ENCODE data around the gene FOXP3.

FOXP3 gene

DNA sequence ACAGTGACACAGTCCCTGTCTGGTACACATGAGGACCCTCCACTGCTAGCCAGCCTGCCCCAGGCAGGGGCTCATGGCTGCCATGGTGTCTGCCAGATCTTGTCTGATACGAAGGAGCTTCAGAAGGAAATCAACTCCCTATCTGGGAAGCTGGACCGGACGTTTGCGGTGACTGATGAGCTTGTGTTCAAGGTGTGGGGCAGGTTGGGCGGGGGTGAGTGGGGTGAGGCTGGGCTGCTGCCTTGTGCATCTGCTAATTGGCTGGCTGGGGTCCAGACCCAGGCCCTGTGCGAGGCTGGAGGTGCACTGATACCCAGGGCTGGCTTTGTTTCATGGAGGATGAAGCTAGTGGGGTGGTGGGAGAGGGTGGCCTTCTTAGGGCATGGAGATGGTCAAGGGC is 15.4 kb downstream of the FOXP3 start:
- DNase-seq, result no peak

DNA sequence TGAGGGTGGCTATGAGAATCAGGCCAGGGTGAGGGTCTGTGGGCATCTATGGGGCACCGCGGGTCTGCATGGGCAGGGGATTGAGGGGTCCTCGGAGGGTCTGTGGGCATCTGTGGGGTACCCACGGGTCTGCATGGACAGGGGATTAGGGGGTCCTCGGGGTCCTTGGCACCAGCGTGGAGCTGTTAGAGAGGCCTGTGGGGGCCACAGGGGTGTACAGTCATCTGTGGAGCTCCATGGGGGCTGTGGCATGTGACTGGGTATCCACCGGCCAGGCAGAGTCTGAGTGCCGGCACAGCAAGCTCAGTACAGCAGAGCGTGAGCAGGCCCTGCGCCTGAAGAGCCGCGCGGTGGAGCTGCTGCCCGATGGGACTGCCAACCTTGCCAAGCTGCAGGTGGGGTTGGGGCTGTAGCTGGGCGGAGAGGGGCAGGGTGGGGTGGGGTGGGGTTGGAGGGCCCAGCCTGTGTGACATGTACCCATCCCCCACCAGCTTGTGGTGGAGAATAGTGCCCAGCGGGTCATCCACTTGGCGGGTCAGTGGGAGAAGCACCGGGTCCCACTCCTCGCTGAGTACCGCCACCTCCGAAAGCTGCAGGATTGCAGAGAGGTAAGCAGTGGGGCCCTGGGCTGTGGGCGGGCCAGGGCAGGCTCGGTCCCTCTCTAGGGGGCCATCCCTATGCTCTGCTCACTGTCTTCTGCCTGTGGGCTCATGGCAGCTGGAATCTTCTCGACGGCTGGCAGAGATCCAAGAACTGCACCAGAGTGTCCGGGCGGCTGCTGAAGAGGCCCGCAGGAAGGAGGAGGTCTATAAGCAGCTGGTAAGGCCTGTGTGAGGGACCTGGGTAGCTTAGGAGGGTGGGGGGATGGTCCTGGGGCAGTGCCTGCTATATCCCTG is 16.3 kb downstream of the FOXP3 start:
- no peak for DNase-seq

DNA sequence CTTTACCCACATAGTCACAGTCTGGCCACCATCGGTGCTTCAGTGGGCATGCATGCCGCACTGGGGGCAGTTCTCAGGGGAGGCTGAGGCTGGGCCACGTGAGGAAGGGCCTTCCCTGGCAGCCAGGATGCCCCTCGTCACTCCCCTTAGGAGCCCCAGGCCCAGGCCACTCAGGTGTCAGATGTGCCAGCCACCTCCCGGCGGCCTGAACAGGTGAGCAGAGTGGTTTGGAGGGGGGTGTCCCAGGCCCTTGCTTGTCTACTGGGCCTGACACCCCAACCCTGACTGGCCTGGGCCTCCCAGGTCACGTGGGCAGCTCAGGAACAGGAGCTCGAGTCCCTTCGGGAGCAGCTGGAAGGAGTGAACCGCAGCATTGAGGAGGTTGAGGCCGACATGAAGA is 17.2 kb downstream of the FOXP3 start:
- no peak for DNase-seq

DNA sequence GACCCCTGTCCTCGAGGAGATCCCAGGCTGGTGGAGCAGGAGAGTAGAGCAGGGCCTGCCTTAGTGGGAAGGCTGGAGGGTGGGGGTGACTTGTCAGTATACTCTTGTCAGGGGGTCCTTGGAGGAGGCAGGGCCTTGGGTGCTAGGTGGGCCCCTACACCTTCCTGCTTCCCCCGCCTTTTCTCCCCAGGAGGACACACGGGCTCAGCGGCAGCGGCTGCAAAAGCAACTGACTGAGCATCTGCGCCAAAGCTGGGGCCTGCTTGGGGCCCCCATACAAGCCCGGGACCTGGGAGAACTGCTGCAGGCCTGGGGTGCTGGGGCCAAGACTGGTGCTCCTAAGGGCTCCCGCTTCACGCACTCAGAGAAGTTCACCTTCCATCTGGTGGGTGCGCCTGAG is 18.0 kb downstream of the FOXP3 start:
- no peak for DNase-seq

DNA sequence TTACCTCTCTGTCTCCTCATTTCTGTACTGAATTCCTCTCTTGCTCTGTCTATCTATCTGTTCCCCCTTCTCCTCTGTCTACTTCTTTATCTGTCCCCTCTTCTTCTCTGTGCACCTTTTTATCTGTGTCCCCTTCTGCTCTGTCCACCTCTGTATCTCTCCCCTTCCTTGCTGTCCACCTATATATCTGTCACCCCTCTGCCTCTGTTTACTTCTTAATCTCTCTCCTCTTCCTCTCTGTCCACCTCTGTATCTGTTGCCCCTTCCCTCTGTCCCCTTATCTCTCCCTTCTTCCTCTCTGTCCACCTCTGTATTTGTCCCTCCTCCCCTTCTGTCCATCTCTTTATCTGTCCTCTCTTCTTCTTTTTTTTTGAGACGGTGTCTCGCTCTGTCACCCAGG is 20.3 kb downstream of the FOXP3 start:
- DNase-seq, result no peak

DNA sequence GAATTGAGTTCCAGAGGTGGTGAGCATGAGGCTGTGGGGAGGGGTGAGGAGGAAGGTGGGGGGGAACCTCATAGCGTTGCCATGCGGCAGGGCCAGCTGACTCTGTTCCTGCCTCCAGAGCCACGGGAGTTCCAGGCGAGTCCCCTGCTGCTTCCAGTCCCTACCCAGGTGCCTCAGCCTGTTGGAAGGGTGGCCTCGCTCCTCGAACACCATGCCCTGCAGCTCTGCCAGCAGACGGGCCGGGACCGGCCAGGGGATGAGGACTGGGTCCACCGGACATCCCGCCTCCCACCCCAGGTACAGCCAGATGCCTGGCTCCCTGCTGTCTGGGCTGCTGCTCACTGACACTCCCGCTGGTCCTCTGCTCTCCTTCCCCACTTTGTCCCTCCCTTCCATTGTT is 21.3 kb downstream of the FOXP3 start:
- DNase-seq, result no peak

DNA sequence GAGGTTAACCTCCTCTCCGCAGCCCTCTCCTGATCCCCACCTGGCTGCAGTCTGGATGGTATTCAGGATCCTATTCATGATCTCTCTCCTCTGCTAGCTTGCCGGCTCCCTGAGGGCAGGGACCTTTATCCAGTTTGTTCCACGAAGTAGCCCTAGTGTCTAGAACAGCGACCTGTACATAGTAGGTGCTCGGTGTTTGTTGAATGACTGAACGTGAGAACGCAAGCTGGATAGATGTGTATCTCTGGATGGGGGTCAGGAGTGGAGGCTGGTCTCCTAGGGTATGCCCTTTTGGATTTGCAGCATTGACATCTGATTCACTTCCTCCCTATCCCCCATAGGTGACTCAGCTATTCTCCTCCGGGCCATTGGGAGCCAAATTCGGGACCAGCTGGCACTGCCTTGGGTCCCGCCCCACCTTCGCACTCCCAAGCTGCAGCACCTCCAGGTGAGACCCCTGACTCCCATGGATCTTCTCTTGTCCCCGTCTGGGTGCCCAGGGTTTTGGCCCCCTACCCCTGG is 21.9 kb downstream of the FOXP3 start:
- no peak for DNase-seq

DNA sequence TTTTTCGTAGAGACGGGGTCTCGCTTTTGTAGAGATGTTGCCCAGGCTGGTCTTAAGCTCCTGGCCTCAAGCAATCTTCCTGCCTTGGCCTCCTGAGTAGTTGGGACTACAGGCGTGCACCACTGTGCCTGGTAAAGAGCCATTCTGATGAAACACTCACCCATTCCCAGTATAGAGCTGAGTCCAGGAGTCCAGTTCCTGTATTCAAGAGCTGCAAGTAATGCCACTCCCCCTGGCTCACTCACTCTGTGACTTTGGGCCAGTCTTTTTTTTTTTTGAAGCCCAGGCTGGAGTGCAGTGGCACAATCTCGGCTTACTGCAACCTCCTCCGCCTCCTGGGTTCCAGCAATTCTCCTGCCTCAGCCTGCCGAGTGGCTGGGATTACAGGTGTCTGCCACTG is 25.8 kb downstream of the FOXP3 start:
- no peak for DNase-seq

DNA sequence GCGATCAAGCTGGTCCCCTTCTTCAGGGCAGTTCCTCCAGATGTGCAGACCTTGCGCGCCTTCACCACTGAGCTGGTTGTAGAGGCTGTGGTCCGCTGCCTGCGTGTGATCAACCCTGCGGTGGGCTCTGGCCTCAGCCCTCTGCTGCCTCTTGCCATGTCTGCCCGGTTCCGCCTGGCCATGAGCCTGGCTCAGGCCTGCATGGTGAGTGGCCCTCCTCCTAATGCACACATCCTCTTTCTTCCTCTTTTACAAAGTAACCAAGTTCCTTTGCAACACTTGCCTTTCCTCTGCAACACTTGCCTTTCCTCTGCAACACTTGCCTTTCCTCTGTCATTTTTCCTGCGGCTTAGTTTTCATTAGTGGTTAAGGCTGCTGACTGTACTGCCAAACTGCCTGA is 27.4 kb downstream of the FOXP3 start:
- DNase-seq, result no peak

DNA sequence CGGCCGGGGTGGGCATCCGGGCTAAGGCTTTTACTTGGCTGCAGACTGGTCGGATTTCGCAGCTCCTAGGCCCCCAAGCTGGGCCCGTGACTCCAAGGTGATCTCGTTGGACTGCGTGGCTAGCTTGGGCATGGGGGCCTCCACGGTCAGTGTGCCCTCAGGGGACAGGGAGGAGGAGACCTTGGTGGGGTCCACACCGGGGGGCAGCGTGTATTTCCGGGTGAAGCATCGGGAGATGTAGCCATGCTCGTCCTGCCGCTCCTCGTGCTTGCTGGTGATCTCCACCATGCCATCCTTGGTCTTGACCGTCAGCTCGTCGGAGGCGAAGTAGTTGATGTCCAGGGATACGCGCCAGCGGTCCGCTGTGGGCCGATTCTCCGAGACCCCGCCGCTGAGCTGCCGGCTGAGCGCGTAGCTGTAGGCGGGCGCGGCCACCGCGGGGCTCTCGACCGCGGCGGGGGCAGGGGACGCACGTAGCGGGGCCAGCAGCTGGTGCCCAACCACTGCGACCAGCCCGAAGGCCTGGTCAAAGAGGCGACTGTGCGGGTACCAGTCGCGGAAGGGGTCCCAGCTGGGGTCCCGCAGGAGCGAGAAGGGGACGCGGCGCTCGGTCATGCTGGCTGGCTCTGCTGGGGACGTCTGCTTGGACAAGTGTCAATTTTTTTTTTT is 30.5 kb downstream of the FOXP3 start:
- DNase-seq, result no peak

DNA sequence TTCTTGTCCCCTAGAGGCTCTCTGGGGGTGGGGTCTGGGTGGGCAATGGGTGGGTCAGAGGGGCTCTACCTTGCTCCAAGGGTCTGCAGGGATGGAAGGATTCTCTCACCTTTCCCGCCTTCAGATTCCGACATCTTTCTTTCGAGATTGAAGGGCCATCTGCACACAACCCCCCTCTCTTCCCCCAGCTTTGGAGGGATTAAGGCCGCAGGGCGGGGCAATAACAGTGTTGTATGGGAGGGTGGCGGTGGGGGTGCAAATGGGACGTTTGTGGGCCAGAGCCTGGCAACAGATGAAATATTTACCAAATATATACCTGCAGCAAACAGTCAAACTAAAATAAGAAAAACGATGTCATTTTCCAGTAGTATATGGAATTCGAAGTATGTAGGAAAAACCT is 31.3 kb downstream of the FOXP3 start, which contains the start of gene CACNA1F:
TSS of gene CACNA1F (minus strand) at position 165 of the 400 bp plus-strand sequence. CDS start at position 134, 31 bp downstream.
- no peak for DNase-seq

DNA sequence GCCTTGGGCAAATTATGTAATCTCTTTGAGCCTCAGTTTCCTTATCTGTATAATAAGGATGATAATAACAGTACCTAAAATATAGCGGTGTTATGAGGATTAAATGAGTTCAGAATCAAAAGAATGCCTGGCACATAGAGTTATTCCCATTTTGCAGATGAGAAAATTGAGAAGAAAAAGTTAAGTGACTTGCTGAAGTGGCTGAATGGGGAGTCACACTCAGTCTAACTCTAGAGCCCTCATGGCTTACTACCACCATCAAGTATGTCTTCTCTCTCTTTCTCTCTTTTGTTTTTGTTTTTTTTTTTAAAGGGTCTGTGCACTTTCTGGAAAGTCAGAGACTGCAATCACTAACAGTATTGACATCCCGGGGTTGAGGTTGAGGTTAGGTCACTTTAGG is 32.0 kb downstream of the FOXP3 start:
- DNase-seq, result no peak

DNA sequence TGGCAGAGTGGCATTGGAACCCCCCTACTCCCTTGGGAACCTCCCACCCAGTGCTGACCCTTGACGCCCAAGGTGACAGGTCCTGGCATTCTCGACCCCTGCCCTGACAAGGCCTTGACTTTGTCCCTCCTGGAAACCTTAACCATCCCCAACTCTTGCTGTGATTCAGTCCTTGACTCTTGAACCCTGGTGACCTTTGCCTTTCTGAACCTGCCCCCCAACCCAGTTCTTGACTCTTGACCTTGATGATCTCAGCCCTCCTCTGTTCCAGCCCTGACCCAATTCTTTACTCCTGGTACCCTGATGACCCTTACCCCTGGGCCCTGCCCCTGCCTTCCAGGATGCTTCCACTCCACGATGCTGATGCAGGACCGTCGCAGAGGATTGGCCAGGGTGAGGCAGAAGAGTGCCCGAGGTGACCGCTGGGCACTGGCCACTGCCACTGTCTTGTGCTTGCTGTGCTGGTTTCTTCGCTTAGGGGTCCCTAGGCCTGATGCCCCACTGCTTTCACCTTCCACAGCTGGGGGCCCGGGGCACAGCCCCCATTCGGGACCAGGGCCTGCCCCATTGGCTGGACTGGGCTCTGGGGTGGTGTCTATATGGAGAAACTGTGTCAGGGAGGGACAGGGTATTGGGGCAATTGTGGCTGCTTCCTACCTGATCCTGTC is 33.0 kb downstream of the FOXP3 start:
- DNase-seq, result no peak

DNA sequence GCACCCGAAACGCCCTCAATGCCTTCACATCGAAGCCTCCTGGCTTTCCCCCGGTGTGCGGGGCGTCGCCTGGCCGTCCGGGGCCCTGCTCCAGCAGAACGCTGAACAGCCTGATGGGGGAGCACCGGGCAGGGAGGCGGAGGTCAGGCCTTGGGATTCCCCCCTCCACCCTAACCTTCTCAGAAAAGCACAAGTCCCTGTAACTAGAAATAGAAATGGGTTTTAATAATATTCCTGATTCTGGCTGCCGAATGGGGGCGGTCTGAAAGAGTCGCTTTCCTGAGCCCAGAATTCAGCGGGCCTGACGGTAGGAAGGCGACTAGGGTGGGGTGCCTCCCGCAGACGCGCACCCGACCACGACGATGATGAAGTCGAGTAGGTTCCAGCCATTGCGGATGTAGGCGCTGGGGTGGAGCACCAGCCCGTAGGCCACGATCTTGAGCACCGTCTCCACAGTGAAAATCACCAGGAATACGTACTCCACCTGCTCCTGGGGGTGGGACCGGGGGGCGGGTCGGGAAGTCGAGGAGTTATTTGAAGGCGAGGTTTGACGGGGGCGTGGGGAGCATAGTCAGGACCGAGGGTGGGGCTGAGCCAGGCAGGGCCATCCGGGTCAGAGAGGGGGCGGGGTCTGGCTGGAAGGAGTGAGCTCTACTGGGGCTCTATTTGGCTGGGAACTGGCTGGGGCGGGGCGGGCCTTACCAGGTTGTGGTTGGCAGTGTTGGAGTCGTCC is 33.8 kb downstream of the FOXP3 start:
- DNase-seq, result peak; percentile 80

DNA sequence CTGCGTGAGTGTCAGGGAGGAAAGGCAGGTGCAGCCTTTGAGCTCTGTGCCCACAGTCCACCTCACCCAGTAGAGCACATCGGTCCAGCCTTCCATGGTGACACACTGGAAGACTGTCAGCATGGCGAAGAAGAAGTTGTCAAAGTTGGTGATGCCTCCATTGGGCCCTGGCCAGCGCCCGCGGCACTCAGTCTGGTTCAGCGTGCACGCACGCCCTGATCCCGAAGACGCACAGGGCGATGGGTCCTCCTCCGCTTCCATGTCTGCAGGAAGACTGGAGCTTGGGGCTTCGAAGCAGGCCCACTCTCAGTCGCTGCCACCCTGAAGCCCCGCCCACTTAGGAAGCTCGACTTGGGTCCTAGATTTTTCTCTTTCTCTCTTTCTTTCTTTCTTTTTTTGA is 36.3 kb downstream of the FOXP3 start:
- DNase-seq, result no peak

DNA sequence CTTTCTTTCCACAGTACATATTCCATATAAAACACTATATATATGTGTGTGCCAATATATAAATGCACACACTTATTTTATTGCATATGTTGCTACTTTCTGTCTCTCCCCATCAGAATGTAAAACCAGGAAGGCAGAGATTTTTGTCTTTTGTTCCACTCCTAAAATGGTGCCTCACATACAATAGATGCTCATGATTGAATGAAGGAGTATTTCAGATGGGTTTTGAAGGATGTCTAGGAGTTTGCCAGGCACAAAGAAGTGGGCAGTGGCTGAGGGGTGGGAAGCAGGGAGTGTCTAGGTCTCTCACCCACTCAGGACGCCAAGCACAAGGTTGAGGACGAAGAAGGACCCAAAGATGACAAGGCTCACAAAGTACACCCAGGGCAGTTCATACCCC is 36.8 kb downstream of the FOXP3 start:
- DNase-seq, result no peak

DNA sequence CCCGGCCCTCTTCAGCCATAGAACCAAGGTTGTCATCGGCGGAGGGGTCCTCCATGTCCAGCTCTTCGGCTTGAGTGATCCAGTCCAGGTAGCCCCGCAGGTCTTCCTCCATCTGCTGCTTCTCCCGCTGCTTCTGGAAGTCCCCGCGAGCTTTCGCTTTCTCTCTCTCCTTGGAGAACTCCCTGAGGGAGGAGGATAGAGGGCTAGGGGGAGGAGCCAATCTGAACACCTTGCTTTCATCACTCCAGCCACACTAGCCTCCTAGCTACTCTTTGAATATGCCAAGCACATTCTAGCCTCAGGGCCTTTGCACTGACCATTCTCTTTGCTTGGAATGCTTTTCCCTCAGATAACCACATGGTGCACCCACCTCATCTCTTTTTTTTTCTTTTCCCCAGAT is 37.6 kb downstream of the FOXP3 start:
- no peak for DNase-seq

DNA sequence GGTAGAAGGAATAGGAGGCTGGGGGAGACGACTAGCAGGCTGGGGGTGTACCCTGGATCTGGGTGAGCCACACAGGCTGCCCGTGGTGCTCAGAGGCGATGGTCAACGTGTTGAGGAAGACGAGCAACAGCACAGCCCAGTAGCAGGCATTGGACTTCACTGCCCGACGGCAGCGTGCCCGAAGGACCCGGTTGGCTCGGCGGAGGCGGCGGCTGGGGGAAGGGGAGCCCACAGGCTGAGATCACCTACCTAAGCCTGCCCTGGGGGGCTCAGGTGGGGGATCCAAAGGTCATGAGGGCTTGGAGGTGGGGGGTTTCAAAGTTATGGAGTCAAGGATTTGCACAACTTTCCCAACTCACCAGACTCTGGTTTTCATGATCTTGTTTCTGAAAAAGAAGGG is 38.7 kb downstream of the FOXP3 start:
- no peak for DNase-seq

DNA sequence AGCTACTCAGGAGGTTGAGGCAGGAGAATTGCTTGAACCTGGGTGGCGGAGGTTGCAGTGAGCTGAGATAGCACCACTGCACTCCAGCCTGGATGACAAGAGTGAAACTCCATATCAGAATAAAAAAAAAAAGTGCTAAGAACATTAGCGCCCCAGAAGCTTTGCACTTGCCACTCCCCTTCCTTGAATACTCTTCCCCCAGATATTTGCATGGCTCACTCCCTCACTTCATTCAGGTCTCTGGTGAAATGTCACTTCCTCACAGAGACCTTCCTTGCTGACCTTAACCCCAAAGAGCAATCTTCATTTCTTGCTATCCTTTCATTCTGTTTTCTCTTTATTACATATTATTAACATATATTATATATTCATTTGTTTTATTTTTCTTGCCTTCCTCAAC is 42.6 kb downstream of the FOXP3 start:
- no peak for DNase-seq

DNA sequence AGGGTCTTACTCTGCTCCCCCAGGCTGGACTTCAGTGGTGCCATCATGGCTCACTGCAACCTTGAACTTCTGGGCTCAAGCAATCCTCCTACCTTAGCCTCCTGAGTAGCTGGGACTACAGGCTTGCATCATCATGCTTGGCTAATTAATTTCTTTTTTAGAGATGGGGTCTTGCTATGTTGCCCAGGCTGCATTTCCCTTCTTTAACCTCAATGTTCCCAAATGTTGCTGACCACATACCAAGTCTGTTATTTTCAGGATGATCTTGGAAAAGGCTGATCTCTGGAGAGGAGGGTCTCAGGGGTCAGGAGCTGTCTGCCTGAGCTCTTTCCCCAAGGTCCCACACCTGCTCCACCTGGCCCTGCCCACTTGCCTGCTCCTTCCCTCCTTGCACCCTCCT is 44.4 kb downstream of the FOXP3 start:
- no peak for DNase-seq

DNA sequence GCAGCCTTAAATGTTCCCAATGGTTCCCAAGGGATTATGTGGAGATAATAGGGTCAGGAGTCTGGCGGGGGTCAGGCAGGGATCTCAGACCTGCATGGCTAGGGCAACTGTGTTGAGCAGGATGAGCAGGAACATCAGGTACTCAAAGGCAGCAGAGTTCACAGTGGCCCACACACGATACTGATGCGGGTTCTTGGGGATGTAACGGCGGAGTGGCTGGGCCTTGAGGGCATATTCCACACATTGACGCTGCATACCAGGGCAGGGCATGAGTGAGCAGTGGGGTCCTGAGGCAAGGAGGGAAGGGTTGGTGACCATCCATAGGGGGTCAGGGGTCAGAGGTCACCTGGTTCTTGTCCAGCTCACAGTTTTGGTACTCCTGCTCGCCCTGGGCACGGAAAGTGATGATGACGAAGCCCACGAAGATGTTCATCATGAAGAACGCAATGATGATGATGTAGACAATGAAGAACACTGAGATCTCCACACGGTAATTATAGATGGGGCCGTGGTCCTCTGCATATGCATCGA is 49.4 kb downstream of the FOXP3 start:
- DNase-seq, result no peak

DNA sequence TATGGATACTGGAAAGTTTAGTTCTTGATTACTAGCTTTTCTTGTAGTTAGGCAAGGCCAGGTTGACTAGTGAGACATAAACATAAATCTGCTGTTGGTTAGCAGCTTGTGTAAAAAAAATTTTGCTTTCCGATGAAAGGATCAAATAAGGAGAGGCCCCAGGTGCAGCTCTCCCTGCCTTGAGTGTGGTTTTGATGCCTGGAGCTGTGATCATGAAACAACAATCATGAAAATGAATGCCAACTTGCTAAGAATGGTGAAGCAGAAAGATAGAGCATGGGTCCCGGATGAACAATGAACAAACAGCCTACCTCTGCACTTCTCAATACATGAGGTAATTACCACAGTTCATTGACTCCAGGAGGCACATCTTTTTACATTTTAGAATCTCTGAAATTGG is 50.1 kb downstream of the FOXP3 start:
- no peak for DNase-seq

DNA sequence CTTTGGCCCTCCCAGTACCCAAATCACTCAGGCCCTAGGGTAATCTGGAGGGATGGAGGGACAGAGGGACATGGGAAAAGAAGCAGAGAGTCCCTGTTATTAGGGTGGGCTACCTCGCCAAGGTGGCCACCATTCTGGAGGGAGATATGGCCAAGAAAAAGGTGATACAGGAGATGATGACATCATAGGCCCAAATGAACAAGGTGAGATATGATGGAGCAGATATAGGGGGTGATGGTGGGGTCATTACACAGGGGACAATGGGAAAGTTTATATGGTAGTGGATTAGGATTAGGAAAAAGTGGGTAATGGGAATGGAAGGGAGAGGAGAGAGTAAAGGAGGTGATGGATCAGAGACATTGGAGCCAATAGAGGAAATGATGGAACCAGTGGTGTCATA is 51.6 kb downstream of the FOXP3 start:
- DNase-seq, result no peak

All from islet precursor cell (in vitro differentiated cells).